A549 (cell line): Measurements from ENCODE around the gene SMAD6. TPM values are rescaled to one million over a fixed set of nuclear protein-coding genes. Genes with fewer than 3 reads are reported as not detected.

ENCODE experiments used
- ATAC-seq, 2 experiments: fragments of 200-7000 bp in 1 of 2; fragments of >200 bp in 1 of 2; cut with Nextera tagmentation in 1 of 2; cut with Tn5 transposase in 1 of 2; 3 replicates each; pipeline versions ENCODE4 v1.8.0 to v1.9.1; 2018 to 2020; ENCODE audit warnings: mild to moderate bottlenecking in 1 of 2, moderate library complexity in 1 of 2
- CTCF ChIA-PET: fragments of 300-600 bp; sonication (Branson Sonifier 250); formaldehyde crosslinking; extraction: SDS; loops from one replicate; lab custom pipeline; 2021; ENCODE audit warnings: antibody characterized with exemption, inconsistent platforms; lab: Yijun Ruan, JAX
- POLR2A ChIA-PET: fragments of 350-600 bp; formaldehyde crosslinking; extraction: SDS; loops from one replicate; lab custom pipeline; 2021; ENCODE audit warnings: antibody characterized with exemption, inconsistent platforms; lab: Yijun Ruan, JAX
- DNase-seq, 2 experiments: peaks; one replicate each; pipeline versions ENCODE4 v3.0.0 to v3.0.0-alpha.2; 2011 to 2016; ENCODE audit warnings: low read depth in 1 of 2, low spot score in 1 of 2
- FAIRE-seq: peaks from 2 replicates; lab custom pipeline; 2011; peaks lifted over from hg19 to GRCh38; lab: Jason Lieb, UNC
- H3K27ac ChIP-seq, 2 experiments: fragments of >200 bp; sonication (Bioruptor Twin); formaldehyde crosslinking; 3 replicates each; pipeline ENCODE4 v1.5.1; 2016 to 2017
- H3K4me1 ChIP-seq: fragments of >200 bp; sonication (Bioruptor Twin); formaldehyde crosslinking; 3 replicates; pipeline ENCODE4 v1.6.1; 2016
- H3K4me2 ChIP-seq: fragments of >200 bp; sonication (Bioruptor Twin); formaldehyde crosslinking; 3 replicates; pipeline ENCODE4 v1.6.1; 2016
- H3K4me3 ChIP-seq: fragments of >200 bp; sonication (Bioruptor Twin); formaldehyde crosslinking; 3 replicates; pipeline ENCODE4 v1.5.1; 2016
- H3K9me3 ChIP-seq: fragments of >200 bp; sonication (Bioruptor Twin); formaldehyde crosslinking; 3 replicates; pipeline ENCODE4 v1.6.1; 2016
- CBX8 ChIP-seq: fragments of 200-600 bp; sonication (generic); IDR thresholded peaks from 2 replicates; pipeline ENCODE4 v1.6.1; 2016
- CEBPB ChIP-seq, 2 experiments: fragments of >200 bp in 1 of 2; sonication (Bioruptor Twin) in 1 of 2; formaldehyde crosslinking in 1 of 2; IDR thresholded peaks; 2 replicates each; pipeline ENCODE4 v1.6.1; 2012 to 2016
- CHD2 ChIP-seq: fragments of 150-350 bp; IDR thresholded peaks from 2 replicates; pipeline ENCODE4 v1.6.1; 2014; ENCODE audit warnings: low read length; ENCODE audit not compliant: partially characterized antibody
- EHF ChIP-seq: fragments of 250-450 bp; sonication (Bioruptor Pico); IDR thresholded peaks from 2 replicates; pipeline ENCODE4 v1.5.0; 2020; ENCODE audit warnings: mild to moderate bottlenecking
- HEYL ChIP-seq: fragments of 250-450 bp; sonication (Bioruptor Pico); IDR thresholded peaks from 2 replicates; pipeline ENCODE4 v1.8.0; 2021; ENCODE audit warnings: mild to moderate bottlenecking, moderate library complexity
- HMGXB4 ChIP-seq: fragments of 250-450 bp; sonication (Bioruptor Pico); IDR thresholded peaks from 2 replicates; pipeline ENCODE4 v1.5.0; 2021; ENCODE audit warnings: mild to moderate bottlenecking, moderate library complexity, borderline replicate concordance
- MAFK ChIP-seq: fragments of 450-650 bp; IDR thresholded peaks from 2 replicates; pipeline ENCODE4 v1.6.1; 2014; ENCODE audit not compliant: partially characterized antibody
- MAX ChIP-seq: IDR thresholded peaks from 2 replicates; pipeline ENCODE4 v1.6.1; 2012
- NFE2L2 ChIP-seq: fragments of 150-350 bp; conservative IDR thresholded peaks from 2 replicates; pipeline ENCODE4 v1.6.1; 2014; ENCODE audit warnings: low read length
- PHF8 ChIP-seq: fragments of 200-600 bp; sonication (generic); IDR thresholded peaks from 2 replicates; pipeline ENCODE4 v1.6.1; 2016; ENCODE audit warnings: low read depth, mild to moderate bottlenecking, antibody characterized with exemption, moderate library complexity, borderline replicate concordance
- RCOR1 ChIP-seq: fragments of 150-350 bp; IDR thresholded peaks from 2 replicates; pipeline ENCODE4 v1.6.1; 2014; ENCODE audit warnings: antibody characterized with exemption, low read length, low read depth
- ZFP36 ChIP-seq: fragments of 450-650 bp; IDR thresholded peaks from 2 replicates; pipeline ENCODE4 v1.6.1; 2014; ENCODE audit warnings: borderline replicate concordance; ENCODE audit not compliant: partially characterized antibody
- ZNF302 ChIP-seq: fragments of 250-450 bp; sonication (Bioruptor Pico); IDR thresholded peaks from 2 replicates; pipeline ENCODE4 v1.9.0; 2021; ENCODE audit warnings: inconsistent platforms, mild to moderate bottlenecking, moderate library complexity
- ZSCAN20 ChIP-seq: fragments of 250-450 bp; sonication (Bioruptor Pico); IDR thresholded peaks from 2 replicates; pipeline ENCODE4 v1.8.0; 2022; ENCODE audit warnings: mild to moderate bottlenecking, moderate library complexity
- WGBS: methylation state at CpG from one replicate; pipeline ENCODE4 v1.1.6; 2017; ENCODE audit errors: missing lambda C conversion rate; 5-methylcytosine and 5-hydroxymethylcytosine counted together
- polyA plus RNA-seq, 4 experiments: library from polyadenylated mRNA; depleted of rRNA in 3 of 4; stranded (reverse); fragments of >200 nt; fragmentation: RNase III in 1 of 4; extraction: RNeasy Plus Mini Kit Qiagen cat#74134 plus additional on column Dnase treatment in 1 of 4; gene quantifications; 2 replicates in 3 of 4; 3 replicates in 1 of 4; pipeline ENCODE4 v1.2.3, GENCODE V29; 2011 to 2017
- TF ChIP-seq, protein P1 (sequence below): fragments of 450-650 bp; IDR thresholded peaks from 2 replicates; pipeline ENCODE4 v1.6.1; 2014; ENCODE audit warnings: antibody characterized with exemption
- TF ChIP-seq, protein P2 (sequence below): fragments of >200 bp; sonication (Bioruptor Twin); formaldehyde crosslinking; IDR thresholded peaks from 3 replicates; pipeline ENCODE4 v1.6.1; 2016

Gene SMAD6
- polyA plus RNA-seq, 2 of the 4 experiments (the other 2 are of a cell fraction): 9.6 to 46.6 TPM

DNA sequence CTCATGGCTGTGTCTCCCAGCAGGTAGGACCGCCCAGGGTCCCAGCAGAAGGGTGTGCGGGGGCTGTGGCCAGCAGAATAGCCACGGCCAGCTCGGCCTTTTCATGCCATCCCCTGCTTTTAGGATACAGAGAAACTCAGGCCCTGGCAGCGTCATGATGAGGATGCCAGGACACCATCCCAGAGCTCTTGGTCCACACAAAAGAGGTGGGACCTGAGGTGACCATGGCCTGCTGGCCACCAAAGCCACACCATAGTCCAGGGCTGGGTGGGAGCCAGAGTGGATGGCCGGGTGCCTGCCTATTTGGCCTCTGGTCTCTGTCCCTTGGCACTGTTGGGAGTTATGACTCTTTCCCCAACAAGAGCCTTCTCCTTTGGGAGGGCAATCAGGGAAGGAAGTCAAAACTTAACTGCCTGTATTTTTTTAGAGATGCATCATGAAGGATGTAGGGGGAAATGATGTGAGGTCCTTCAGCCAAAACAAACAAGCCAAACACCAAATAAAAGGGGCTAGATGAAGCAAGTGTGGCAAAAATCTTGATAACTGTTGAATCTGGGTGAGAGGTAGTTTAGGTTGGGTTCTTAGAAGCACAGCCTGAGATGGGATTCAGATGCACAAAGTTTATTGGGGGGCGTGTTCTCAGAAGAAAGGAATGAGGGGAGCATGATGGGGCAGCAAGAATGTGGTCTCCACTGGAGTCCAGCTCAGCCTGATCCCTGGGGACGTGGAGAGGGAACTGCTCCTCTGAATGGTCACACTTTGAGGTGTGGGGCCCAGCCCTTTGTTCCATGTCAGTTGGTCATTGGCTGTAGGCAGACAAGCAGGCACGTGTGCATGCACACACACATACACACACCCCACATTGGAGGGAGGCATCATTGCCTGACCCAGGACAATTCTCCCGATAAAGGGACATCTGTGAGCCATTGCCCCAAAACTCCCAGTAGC is 33.2 kb downstream of the SMAD6 start:
- no peak for TF ChIP-seq MAFK
- TF ChIP-seq CBX8: no peak
- TF ChIP-seq NFE2L2: no peak
- TF ChIP-seq HMGXB4 (CRISPR knock-in tag): no peak
- no peak for TF ChIP-seq ZFP36
- TF ChIP-seq, protein P1, sequence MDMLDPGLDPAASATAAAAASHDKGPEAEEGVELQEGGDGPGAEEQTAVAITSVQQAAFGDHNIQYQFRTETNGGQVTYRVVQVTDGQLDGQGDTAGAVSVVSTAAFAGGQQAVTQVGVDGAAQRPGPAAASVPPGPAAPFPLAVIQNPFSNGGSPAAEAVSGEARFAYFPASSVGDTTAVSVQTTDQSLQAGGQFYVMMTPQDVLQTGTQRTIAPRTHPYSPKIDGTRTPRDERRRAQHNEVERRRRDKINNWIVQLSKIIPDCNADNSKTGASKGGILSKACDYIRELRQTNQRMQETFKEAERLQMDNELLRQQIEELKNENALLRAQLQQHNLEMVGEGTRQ: no peak
- no peak for TF ChIP-seq RCOR1
- peaks cover 28% of the 10 kb centered on the region for H3K4me1 ChIP-seq
- CTCF ChIA-PET: interaction anchor here (0.8 to 42.9 kb wide), 8 partner anchors 12 to 117 kb away, joined by 3 to 779 read pairs (median 6); partner anchors contain the start of gene SMAD6
- 93% methylated on average over 10 of the region's 10 CpGs for WGBS
- no peak overlapping the region for H3K4me3 ChIP-seq
- H3K4me2 ChIP-seq: no peak overlapping the region
- H3K9me3 ChIP-seq: no peaks in the 10 kb centered on the region
- no peak for ATAC-seq
- peak overlapping the region in 1 of 2 experiments; percentile 29; a peak in 3 of 6 replicates for H3K27ac ChIP-seq
- POLR2A ChIA-PET: no interaction called here
- no peak for FAIRE-seq
- no peak for DNase-seq

DNA sequence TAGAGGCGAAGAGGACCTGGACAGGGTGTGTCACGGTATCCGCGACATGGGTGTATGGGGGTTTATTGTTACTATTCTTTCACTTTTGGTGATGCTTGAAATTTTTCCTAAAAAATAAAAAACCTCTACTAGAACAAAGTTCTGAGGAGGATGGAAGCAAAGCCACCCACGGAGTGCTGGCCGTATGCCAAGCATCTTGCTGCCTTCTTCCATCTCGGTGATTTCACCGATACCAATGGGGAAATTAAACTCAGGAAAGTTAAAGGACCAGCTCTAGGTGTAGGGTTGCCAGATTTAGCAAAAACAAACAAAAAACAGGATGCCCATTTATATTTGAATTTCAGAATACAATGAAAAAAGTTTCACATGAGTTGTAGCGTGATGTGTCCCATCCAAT is 33.9 kb downstream of the SMAD6 start:
- no peak for ATAC-seq
- TF ChIP-seq, protein P2, sequence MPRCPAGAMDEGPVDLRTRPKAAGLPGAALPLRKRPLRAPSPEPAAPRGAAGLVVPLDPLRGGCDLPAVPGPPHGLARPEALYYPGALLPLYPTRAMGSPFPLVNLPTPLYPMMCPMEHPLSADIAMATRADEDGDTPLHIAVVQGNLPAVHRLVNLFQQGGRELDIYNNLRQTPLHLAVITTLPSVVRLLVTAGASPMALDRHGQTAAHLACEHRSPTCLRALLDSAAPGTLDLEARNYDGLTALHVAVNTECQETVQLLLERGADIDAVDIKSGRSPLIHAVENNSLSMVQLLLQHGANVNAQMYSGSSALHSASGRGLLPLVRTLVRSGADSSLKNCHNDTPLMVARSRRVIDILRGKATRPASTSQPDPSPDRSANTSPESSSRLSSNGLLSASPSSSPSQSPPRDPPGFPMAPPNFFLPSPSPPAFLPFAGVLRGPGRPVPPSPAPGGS: no peak
- TF ChIP-seq ZNF302 (no peak), PHF8 (no peak), CEBPB (IDR thresholded peaks at IDR 0.05) (no peak), MAX (no peak), CHD2 (no peak), ZSCAN20 (CRISPR knock-in tag) (no peak)
- no peak for DNase-seq
- peak overlapping the region in 1 of 2 experiments; percentile 29; a peak in 1 of 6 replicates for H3K27ac ChIP-seq
- 86% methylated on average over 9 of the region's 9 CpGs for WGBS
- ChIA-PET POLR2A (no interaction called here), CTCF (interaction anchor here (0.8 to 42.9 kb wide), 13 partner anchors 8 to 117 kb away, joined by 3 to 779 read pairs (median 5); partner anchors contain the start of gene SMAD6)
- H3K9me3 ChIP-seq: no peaks in the 10 kb centered on the region
- no peak for FAIRE-seq
- peaks cover 23% of the 10 kb centered on the region for H3K4me1 ChIP-seq
- H3K4me3 ChIP-seq: no peak overlapping the region
- H3K4me2 ChIP-seq: no peak overlapping the region

- no peak overlapping the region for H3K4me2 ChIP-seq
- no peak overlapping the region for H3K4me3 ChIP-seq
- H3K27ac ChIP-seq: peak overlapping the region in 1 of 2 experiments; percentile 55; a peak in 3 of 6 replicates
- 85% methylated on average over 11 of the region's 11 CpGs for WGBS
- no peaks in the 10 kb centered on the region for H3K9me3 ChIP-seq
- H3K4me1 ChIP-seq: peaks cover 27% of the 10 kb centered on the region
- ChIA-PET CTCF (interaction anchor here (0.8 to 42.9 kb wide), 12 partner anchors 9 to 121 kb away, joined by 3 to 779 read pairs (median 4); partner anchors contain the start of gene SMAD6), POLR2A (no interaction called here)
- FAIRE-seq (no peak), ATAC-seq (no peak), DNase-seq (no peak)
- TF ChIP-seq CBX8: no peak
- no peak for TF ChIP-seq HEYL (CRISPR knock-in tag)
- no peak for TF ChIP-seq PHF8
- TF ChIP-seq EHF: no peak
- no peak for TF ChIP-seq RCOR1
Measured at GRCh38 chr15:66737243-66738010, 35.4 kb downstream of the SMAD6 start.
